GM12878 (cell line): ENCODE results near the gene CEP97. TPM values are rescaled to one million over a fixed set of nuclear protein-coding genes. Genes with fewer than 3 reads are reported as not detected.

Source experiments
- ATAC-seq: fragments of 200-7000 bp; cut with Tn5 transposase; 3 replicates; pipeline ENCODE4 v1.9.1; 2020; ENCODE audit warnings: mild to moderate bottlenecking, moderate library complexity
- BruUV-seq: library from RNA; stranded (reverse); fragments of 400-500 nt; replicated peaks from 2 replicates; lab custom pipeline; 2021; lab: Mats Ljungman, UMichigan
- CTCF ChIA-PET: fragments of 300-600 bp; sonication (Branson Sonifier 250); formaldehyde crosslinking; extraction: SDS; loops from one replicate; lab custom pipeline; 2021; ENCODE audit warnings: inconsistent platforms; lab: Yijun Ruan, JAX
- POLR2A ChIA-PET: fragments of 350-600 bp; formaldehyde crosslinking; extraction: SDS; loops from one replicate; lab custom pipeline; 2021; ENCODE audit warnings: inconsistent platforms; lab: Charles Lee
- RAD21 ChIA-PET: fragments of 300-600 bp; sonication (Branson Sonifier 250); formaldehyde crosslinking; loops from one replicate; lab custom pipeline; 2023; ENCODE audit warnings: antibody characterized with exemption; ENCODE audit not compliant: unreplicated experiment; lab: Charles Lee
- SMC1A ChIA-PET: fragments of 300-600 bp; sonication (Branson Sonifier 250); formaldehyde crosslinking; loops from one replicate; lab custom pipeline; 2023; ENCODE audit not compliant: unreplicated experiment, uncharacterized antibody; lab: Charles Lee
- DNase-seq: peaks from one replicate; pipeline ENCODE4 v3.0.0-alpha.2; 2011; ENCODE audit warnings: low read depth, low spot score
- FAIRE-seq: peaks from 3 replicates; lab custom pipeline; 2011; peaks lifted over from hg19 to GRCh38; lab: Jason Lieb, UNC
- H2AFZ ChIP-seq: 2 replicates; pipeline ENCODE4 v1.6.0; 2011; ENCODE audit warnings: low read depth, low read length, control low read depth; ENCODE audit not compliant: control insufficient read depth
- H3K27ac ChIP-seq: 2 replicates; pipeline ENCODE4 v1.5.1; 2011; ENCODE audit warnings: control low read depth; ENCODE audit not compliant: control insufficient read depth, insufficient read depth
- H3K27me3 ChIP-seq, 2 experiments: replicated peaks in 1 of 2; 2 replicates each; pipeline versions ENCODE4 v1.6.0 to v1.6.1; 2011; ENCODE audit warnings: low read length in 1 of 2; ENCODE audit not compliant: control insufficient read depth in 2 of 2, insufficient read depth in 2 of 2
- H3K36me3 ChIP-seq, 2 experiments: 2 replicates each; pipeline ENCODE4 v1.5.1; 2011; ENCODE audit warnings: low read length in 1 of 2; ENCODE audit not compliant: control insufficient read depth in 2 of 2, insufficient read depth in 2 of 2
- H3K4me1 ChIP-seq: 2 replicates; pipeline ENCODE4 v1.6.1; 2011; ENCODE audit warnings: mild to moderate bottlenecking, low read length, moderate library complexity, mixed read lengths; ENCODE audit not compliant: control insufficient read depth, insufficient read depth
- H3K4me2 ChIP-seq: 2 replicates; pipeline ENCODE4 v1.6.0; 2011; ENCODE audit warnings: control low read depth; ENCODE audit not compliant: control insufficient read depth, insufficient read depth
- H3K4me3 ChIP-seq: fragments of 200-600 bp; sonication (generic); 2 replicates; pipeline ENCODE4 v1.5.1; 2016
- H3K79me2 ChIP-seq: 2 replicates; pipeline ENCODE4 v1.6.0; 2011; ENCODE audit warnings: low read length; ENCODE audit not compliant: control insufficient read depth, insufficient read depth
- H3K9ac ChIP-seq: 2 replicates; pipeline ENCODE4 v1.8.0; 2011; ENCODE audit warnings: low read length, control low read depth, mixed read lengths; ENCODE audit not compliant: control insufficient read depth, insufficient read depth
- H3K9me3 ChIP-seq: replicated peaks from 3 replicates; pipeline ENCODE4 v1.5.1; 2011; ENCODE audit warnings: mild to moderate bottlenecking, low read length; ENCODE audit not compliant: control insufficient read depth, insufficient read depth
- H4K20me1 ChIP-seq: 2 replicates; pipeline ENCODE4 v1.6.0; 2011; ENCODE audit not compliant: control insufficient read depth, insufficient read depth
- BCL11A ChIP-seq: IDR thresholded peaks from 2 replicates; pipeline ENCODE4 v1.6.1; 2011; ENCODE audit warnings: low read depth, low read length
- CBX5 ChIP-seq: sonication (generic); IDR thresholded peaks from 2 replicates; pipeline ENCODE4 v1.6.1; 2016; ENCODE audit warnings: low read depth, moderate library complexity, mild to moderate bottlenecking, inconsistent platforms
- DPF2 ChIP-seq: fragments of 450-650 bp; IDR thresholded peaks from 2 replicates; pipeline ENCODE4 v1.6.1; 2017; ENCODE audit warnings: mild to moderate bottlenecking
- NBN ChIP-seq: fragments of 450-650 bp; IDR thresholded peaks from 2 replicates; pipeline ENCODE4 v1.6.1; 2016
- SPI1 ChIP-seq: IDR thresholded peaks from 2 replicates; pipeline ENCODE4 v1.6.1; 2011; ENCODE audit warnings: low read depth, mild to moderate bottlenecking, low read length, moderate library complexity, borderline replicate concordance; ENCODE audit not compliant: insufficient read depth
- SREBF1 ChIP-seq: IDR thresholded peaks from 2 replicates; pipeline ENCODE4 v1.6.1; 2012; ENCODE audit warnings: mild to moderate bottlenecking, low read length
- TCF12 ChIP-seq: IDR thresholded peaks from 2 replicates; pipeline ENCODE4 v1.6.1; 2011; ENCODE audit warnings: low read depth, mild to moderate bottlenecking, low read length
- ZZZ3 ChIP-seq: IDR thresholded peaks from 2 replicates; pipeline ENCODE4 v1.6.1; 2011; ENCODE audit warnings: low read depth; ENCODE audit not compliant: control insufficient read depth, insufficient read length
- WGBS: methylation state at CpG from one replicate; pipeline ENCODE4 v1.1.6; 2016; ENCODE audit warnings: low lambda C conversion rate; ENCODE audit not compliant: insufficient replicate concordance, insufficient coverage; ENCODE audit errors: missing lambda C conversion rate; 5-methylcytosine and 5-hydroxymethylcytosine counted together
- in situ Hi-C: fragments of 300-500 bp; cut with MboI; formaldehyde crosslinking; loops from 9 replicates; pipeline ENCODE4 v1.14.3; 2018; ENCODE audit warnings: mixed read lengths
- intact Hi-C: fragments of 100-400 bp; cut with micrococcal nuclease; formaldehyde crosslinking; loops from one replicate; pipeline ENCODE4 v1.14.2; 2022; ENCODE audit not compliant: unreplicated experiment
- polyA plus RNA-seq, 11 experiments: library from polyadenylated mRNA; depleted of rRNA in 4 of 11; unstranded in 6 of 11; stranded (reverse) in 5 of 11; fragments of >200 nt; fragmentation: Nextera tagmentation in 4 of 11; fragmentation: Illumina TruSeq in 1 of 11; extraction: Ambion mirVana in 4 of 11; extraction: Trizol in 1 of 11; gene quantifications; 1 replicate in 1 of 11; 2 replicates in 10 of 11; pipeline versions ENCODE4 v1.2.1 to v1.2.3, GENCODE V29; 2011 to 2016; ENCODE audit warnings: inconsistent platforms in 2 of 11, missing spikeins in 2 of 11, low read depth in 1 of 11
- total RNA-seq, 4 experiments: library from RNA; depleted of rRNA in 3 of 4; stranded (reverse); fragments of >200 nt in 3 of 4; fragmentation: Illumina TruSeq in 1 of 4; extraction: Trizol in 1 of 4; gene quantifications; 2 replicates each; pipeline versions ENCODE4 v1.2.1 to v1.2.3, GENCODE V29; 2013 to 2021
- TF ChIP-seq, protein P1 (sequence below): fragments of 450-650 bp; IDR thresholded peaks from 2 replicates; pipeline ENCODE4 v1.6.1; 2016; ENCODE audit warnings: mild to moderate bottlenecking, moderate library complexity, borderline replicate concordance
- TF ChIP-seq, protein P2 (sequence below): IDR thresholded peaks from 2 replicates; pipeline ENCODE4 v1.6.1; 2011; ENCODE audit warnings: mild to moderate bottlenecking, low read depth, low read length, moderate library complexity; ENCODE audit not compliant: insufficient replicate concordance

The CEP97 gene
- total and polyA plus RNA-seq, 10 of the 15 experiments (the other 5 are each of a cell fraction or from before 2014, with no cell fraction given) = 1.9 to 13.7 (median 5.8) TPM

DNA sequence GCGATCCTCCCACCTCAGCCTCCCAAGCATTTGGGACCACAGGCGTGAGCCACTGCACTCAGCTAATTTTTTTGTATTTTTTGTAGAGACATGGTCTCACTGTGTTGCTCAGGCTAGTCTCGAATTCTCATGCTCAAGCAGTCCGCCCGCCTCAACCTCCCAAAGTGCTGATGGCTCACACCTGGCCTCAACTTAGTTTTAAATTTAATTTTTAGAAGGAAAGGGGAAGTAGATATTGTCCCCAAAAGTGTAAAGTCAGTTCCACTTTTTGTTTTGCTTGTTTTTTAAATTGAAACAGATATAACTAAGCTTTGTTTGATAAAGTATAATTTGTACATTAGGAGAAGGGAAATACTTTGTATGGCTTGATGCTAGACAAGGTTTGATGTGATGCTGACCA is 93.6 kb downstream of the CEP97 start:
- Histone ChIP-seq H3K4me2 (peak overlapping the region; percentile 51), H3K36me3 (peaks cover 2 to 7% of the 10 kb centered on the region in 2 experiments), H3K9ac (no peak overlapping the region), H2AFZ (no peak overlapping the region; the same call in 1 of the 2 replicates), H3K4me3 (peak overlapping the region; percentile 25; the same call in 1 of the 2 replicates), H3K27me3 (no peaks in the 10 kb centered on the region)
- intact Hi-C loops = no loop called here
- SMC1A ChIA-PET = interaction anchor here (0.7 to 19.7 kb wide), 31 partner anchors 9 to 719 kb away, joined by 3 to 949 read pairs (median 4); no protein-coding TSS in a partner anchor
- FAIRE-seq = no peak
- 0 out of 2 replicates have a peak, but pooled peaks have one; percentile 21 for TF ChIP-seq DPF2
- no peak for TF ChIP-seq NBN
- 0 out of 2 replicates have a peak, but pooled peaks have one; percentile 49 for TF ChIP-seq CBX5
- TF ChIP-seq SPI1 = peak; percentile 49; the same call in 1 of the 2 replicates
- no peak for TF ChIP-seq SREBF1
- TF ChIP-seq ZZZ3 = no peak
- TF ChIP-seq TCF12 = 0 out of 2 replicates have a peak, but pooled peaks have one; percentile 51
- TF ChIP-seq BCL11A = no peak
- TF ChIP-seq, protein P1, sequence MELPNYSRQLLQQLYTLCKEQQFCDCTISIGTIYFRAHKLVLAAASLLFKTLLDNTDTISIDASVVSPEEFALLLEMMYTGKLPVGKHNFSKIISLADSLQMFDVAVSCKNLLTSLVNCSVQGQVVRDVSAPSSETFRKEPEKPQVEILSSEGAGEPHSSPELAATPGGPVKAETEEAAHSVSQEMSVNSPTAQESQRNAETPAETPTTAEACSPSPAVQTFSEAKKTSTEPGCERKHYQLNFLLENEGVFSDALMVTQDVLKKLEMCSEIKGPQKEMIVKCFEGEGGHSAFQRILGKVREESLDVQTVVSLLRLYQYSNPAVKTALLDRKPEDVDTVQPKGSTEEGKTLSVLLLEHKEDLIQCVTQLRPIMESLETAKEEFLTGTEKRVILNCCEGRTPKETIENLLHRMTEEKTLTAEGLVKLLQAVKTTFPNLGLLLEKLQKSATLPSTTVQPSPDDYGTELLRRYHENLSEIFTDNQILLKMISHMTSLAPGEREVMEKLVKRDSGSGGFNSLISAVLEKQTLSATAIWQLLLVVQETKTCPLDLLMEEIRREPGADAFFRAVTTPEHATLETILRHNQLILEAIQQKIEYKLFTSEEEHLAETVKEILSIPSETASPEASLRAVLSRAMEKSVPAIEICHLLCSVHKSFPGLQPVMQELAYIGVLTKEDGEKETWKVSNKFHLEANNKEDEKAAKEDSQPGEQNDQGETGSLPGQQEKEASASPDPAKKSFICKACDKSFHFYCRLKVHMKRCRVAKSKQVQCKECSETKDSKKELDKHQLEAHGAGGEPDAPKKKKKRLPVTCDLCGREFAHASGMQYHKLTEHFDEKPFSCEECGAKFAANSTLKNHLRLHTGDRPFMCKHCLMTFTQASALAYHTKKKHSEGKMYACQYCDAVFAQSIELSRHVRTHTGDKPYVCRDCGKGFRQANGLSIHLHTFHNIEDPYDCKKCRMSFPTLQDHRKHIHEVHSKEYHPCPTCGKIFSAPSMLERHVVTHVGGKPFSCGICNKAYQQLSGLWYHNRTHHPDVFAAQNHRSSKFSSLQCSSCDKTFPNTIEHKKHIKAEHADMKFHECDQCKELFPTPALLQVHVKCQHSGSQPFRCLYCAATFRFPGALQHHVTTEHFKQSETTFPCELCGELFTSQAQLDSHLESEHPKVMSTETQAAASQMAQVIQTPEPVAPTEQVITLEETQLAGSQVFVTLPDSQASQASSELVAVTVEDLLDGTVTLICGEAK = peak; percentile 25; the same call in 1 of the 2 replicates
- TF ChIP-seq, protein P2, sequence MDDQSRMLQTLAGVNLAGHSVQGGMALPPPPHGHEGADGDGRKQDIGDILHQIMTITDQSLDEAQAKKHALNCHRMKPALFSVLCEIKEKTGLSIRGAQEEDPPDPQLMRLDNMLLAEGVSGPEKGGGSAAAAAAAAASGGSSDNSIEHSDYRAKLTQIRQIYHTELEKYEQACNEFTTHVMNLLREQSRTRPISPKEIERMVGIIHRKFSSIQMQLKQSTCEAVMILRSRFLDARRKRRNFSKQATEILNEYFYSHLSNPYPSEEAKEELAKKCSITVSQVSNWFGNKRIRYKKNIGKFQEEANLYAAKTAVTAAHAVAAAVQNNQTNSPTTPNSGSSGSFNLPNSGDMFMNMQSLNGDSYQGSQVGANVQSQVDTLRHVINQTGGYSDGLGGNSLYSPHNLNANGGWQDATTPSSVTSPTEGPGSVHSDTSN = no peak
- TF ChIP-seq, all 136 proteins: peak for 5
- in situ Hi-C loops = no loop called here
- CTCF ChIA-PET = interaction anchor here (0.9 to 4.0 kb wide), 15 partner anchors 8 to 725 kb away, joined by 3 to 76 read pairs (median 4); no protein-coding TSS in a partner anchor
- RAD21 ChIA-PET = interaction anchor here (0.7 to 3.6 kb wide), 24 partner anchors 9 to 719 kb away, joined by 3 to 58 read pairs (median 5); partner anchors contain the start of gene NFKBIZ
- H3K4me1 ChIP-seq = peaks cover 24% of the 10 kb centered on the region
- no TSS peak for BruUV-seq
- no peak for DNase-seq
- 0 out of 3 replicates have a peak, but pooled peaks have one; percentile 3 for ATAC-seq
- POLR2A ChIA-PET = interaction anchor here (0.9 to 2.8 kb wide), 5 partner anchors 9 to 35 kb away, joined by 3 to 16 read pairs (median 7); no protein-coding TSS in a partner anchor
- H4K20me1 ChIP-seq = no peaks in the 10 kb centered on the region
- H3K27ac ChIP-seq = peak overlapping the region; percentile 9; the same call in 1 of the 2 replicates
- 95% methylated on average over 5 of the region's 5 CpGs for WGBS
- no peaks in the 10 kb centered on the region for H3K79me2 ChIP-seq
- peaks cover 5% of the 10 kb centered on the region; the same call in 2 of the 3 replicates for H3K9me3 ChIP-seq
